Psoas muscle (tissue), 8 donors: ENCODE measurements around the gene KLHL33. TPM values are rescaled to one million over a fixed set of nuclear protein-coding genes. Genes with fewer than 3 reads are reported as not detected.

ENCODE experiments used
- ATAC-seq, 4 donors: fragments of 200-7000 bp; cut with Tn5 transposase; one replicate each; pipeline ENCODE4 v1.9.1; 2020; ENCODE audit warnings: moderate library complexity in 3 of 4, mild to moderate bottlenecking in 2 of 4
- DNase-seq, 2 donors: peaks; one replicate each; pipeline ENCODE4 v3.0.0-alpha.2; 2020
- H3K27ac ChIP-seq: fragments of 200-600 bp; one replicate; pipeline ENCODE4 v1.8.0; 2022
- H3K27me3 ChIP-seq, 3 donors: fragments of 200-600 bp in 1 of 3; one replicate each; pipeline versions ENCODE4 v1.6.1 to v1.8.0; 2013 to 2022; ENCODE audit warnings: low read length in 2 of 3, mild to moderate bottlenecking in 2 of 3, moderate library complexity in 1 of 3; ENCODE audit not compliant: insufficient read depth in 3 of 3
- H3K36me3 ChIP-seq, 2 donors: fragments of 200-600 bp in 1 of 2; one replicate each; pipeline versions ENCODE4 v1.6.1 to v1.8.0; 2013 to 2022; ENCODE audit warnings: low read depth in 1 of 2, mild to moderate bottlenecking in 1 of 2, moderate library complexity in 1 of 2; ENCODE audit not compliant: insufficient read depth in 1 of 2
- H3K4me1 ChIP-seq: fragments of 200-600 bp; one replicate; pipeline ENCODE4 v1.8.0; 2022
- H3K4me3 ChIP-seq: fragments of 200-600 bp; one replicate; pipeline ENCODE4 v1.8.0; 2022; ENCODE audit warnings: mild to moderate bottlenecking
- H3K9me3 ChIP-seq: fragments of 200-600 bp; one replicate; pipeline ENCODE4 v1.8.0; 2022
- WGBS, 3 donors: extraction: QIAGEN DNeasy Blood & Tissue Kit; methylation state at CpG; one replicate each; pipeline versions ENCODE4 v1.1.6 to v1.1.7; 2013; 5-methylcytosine and 5-hydroxymethylcytosine counted together
- intact Hi-C, 2 donors: fragments of 100-400 bp; cut with DNase I; formaldehyde crosslinking; loops; one replicate each; pipeline versions ENCODE4 v1.11.0 to v1.14.2; 2022
- polyA plus RNA-seq, 3 donors: library from polyadenylated mRNA; stranded (reverse); fragments of 200-250 nt; gene quantifications; one replicate each; pipeline ENCODE4 v1.2.3, GENCODE V29; 2013
- total RNA-seq, 4 donors: library from RNA; stranded (reverse); fragmentation: NEBNext Ultra II Directional in 2 of 4; extraction: Animal tissue kit (Norgen Biotek cat#: 25700) in 2 of 4; gene quantifications; one replicate each; pipeline versions ENCODE4 v1.2.1 to v1.2.4, GENCODE V29; 2021 to 2023
- TF ChIP-seq, protein P1 (sequence below): fragments of 200-600 bp; IDR thresholded peaks from one replicate; pipeline ENCODE4 v1.8.0; 2022; ENCODE audit warnings: antibody characterized with exemption
- donor health status: healthy with polysubstance abuse.
- donor health status: DM: no; HTN: no; CAD: no; lungs with moderate emphysema.
- donor health status: Bipolar disorder and iron deficiency.
- donor health status: healthy.
- donor health status: DM: yes; HTN: yes; CAD: no.
- donor health status: DM: no; HTN: no; CAD: no.
- donor health status: DM: no; HTN: no; CAD: no.
- donor health status: DM: yes; HTN: yes; CAD: no.

The KLHL33 gene
- total and polyA plus RNA-seq, 7 donors = 0.30 to 19.5 (median 2.8) TPM

- 95 to 100% (median 96%) methylated on average over 1 of the region's 1 CpG for WGBS, 3 donors
- Histone ChIP-seq H3K9me3 (no peaks in the 10 kb centered on the region), H3K4me1 (no peaks in the 10 kb centered on the region), H3K27ac (no peak overlapping the region), H3K27me3 (no peaks in the 10 kb centered on the region), H3K4me3 (no peak overlapping the region), H3K36me3 (peaks cover 8 to 100% of the 10 kb centered on the region in 2 donors)
- ATAC-seq (no peak), DNase-seq (no peak)
- TF ChIP-seq, protein P1, sequence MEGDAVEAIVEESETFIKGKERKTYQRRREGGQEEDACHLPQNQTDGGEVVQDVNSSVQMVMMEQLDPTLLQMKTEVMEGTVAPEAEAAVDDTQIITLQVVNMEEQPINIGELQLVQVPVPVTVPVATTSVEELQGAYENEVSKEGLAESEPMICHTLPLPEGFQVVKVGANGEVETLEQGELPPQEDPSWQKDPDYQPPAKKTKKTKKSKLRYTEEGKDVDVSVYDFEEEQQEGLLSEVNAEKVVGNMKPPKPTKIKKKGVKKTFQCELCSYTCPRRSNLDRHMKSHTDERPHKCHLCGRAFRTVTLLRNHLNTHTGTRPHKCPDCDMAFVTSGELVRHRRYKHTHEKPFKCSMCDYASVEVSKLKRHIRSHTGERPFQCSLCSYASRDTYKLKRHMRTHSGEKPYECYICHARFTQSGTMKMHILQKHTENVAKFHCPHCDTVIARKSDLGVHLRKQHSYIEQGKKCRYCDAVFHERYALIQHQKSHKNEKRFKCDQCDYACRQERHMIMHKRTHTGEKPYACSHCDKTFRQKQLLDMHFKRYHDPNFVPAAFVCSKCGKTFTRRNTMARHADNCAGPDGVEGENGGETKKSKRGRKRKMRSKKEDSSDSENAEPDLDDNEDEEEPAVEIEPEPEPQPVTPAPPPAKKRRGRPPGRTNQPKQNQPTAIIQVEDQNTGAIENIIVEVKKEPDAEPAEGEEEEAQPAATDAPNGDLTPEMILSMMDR = no peak
- intact Hi-C loops = no loop called here
Observed at GRCh38 chr14:20400589-20400964, 35.4 kb downstream of the KLHL33 start.

GRCh38 chr14:20397511-20397910 lies 38.5 kb downstream of the KLHL33 start:
- no peaks in the 10 kb centered on the region for H3K9me3 ChIP-seq
- no peaks in the 10 kb centered on the region for H3K4me1 ChIP-seq
- TF ChIP-seq, protein P1 = no peak
- intact Hi-C loops = loop anchor here in 1 of 2 donors (5.0 kb wide), 1 partner anchor 40 kb away; no protein-coding TSS in a partner anchor
- no peak overlapping the region for H3K4me3 ChIP-seq
- no peaks in the 10 kb centered on the region for H3K27me3 ChIP-seq
- DNase-seq = no peak
- WGBS, 3 donors = 92 to 93% (median 93%) methylated on average over 3 of the region's 3 CpGs
- H3K36me3 ChIP-seq = peaks cover 4 to 100% of the 10 kb centered on the region in 2 donors
- no peak overlapping the region for H3K27ac ChIP-seq
- no peak for ATAC-seq

DNA sequence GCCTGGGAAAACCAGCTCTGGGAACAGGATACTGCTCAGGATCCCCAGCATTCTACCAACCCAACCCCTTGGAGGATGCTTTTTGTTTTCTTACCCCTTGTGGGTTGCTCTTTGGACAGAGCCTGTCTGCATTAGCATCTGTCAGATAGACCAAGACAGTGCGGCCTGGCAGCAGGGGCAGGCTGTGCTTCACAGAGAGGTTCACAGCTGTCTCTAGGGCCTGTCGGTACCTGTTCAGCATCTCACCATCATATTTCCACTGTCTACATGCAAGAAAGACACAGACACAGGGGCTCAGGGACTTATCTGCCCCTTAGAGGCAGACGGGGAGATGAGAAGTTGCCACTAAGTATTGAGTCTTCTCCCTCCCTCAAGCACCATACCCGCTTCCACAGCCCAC lies 44.5 kb downstream of the KLHL33 start:
- no peak overlapping the region for H3K4me3 ChIP-seq
- H3K4me1 ChIP-seq = no peaks in the 10 kb centered on the region
- DNase-seq = no peak
- 97% methylated on average over 4 of the region's 4 CpGs for WGBS, 3 donors
- intact Hi-C loops = loop anchor here (5.0 kb wide), 2 partner anchors 39 to 1011 kb away; no protein-coding TSS in a partner anchor
- TF ChIP-seq, protein P1 = no peak
- no peak overlapping the region for H3K27ac ChIP-seq
- ATAC-seq = no peak
- H3K36me3 ChIP-seq = peaks cover 20 to 100% of the 10 kb centered on the region in 2 donors
- no peaks in the 10 kb centered on the region for H3K27me3 ChIP-seq
- H3K9me3 ChIP-seq = no peaks in the 10 kb centered on the region

- H3K4me3 ChIP-seq = no peak overlapping the region
- no peaks in the 10 kb centered on the region for H3K4me1 ChIP-seq
- ATAC-seq (no peak), DNase-seq (no peak)
- WGBS, 3 donors = 51 to 64% (median 56%) methylated on average over 4 of the region's 4 CpGs
- TF ChIP-seq, protein P1 = no peak
- no peaks in the 10 kb centered on the region for H3K27me3 ChIP-seq
- intact Hi-C loops = no loop called here
- H3K9me3 ChIP-seq = no peaks in the 10 kb centered on the region
- H3K36me3 ChIP-seq = peaks cover 23 to 100% of the 10 kb centered on the region in 2 donors
- no peak overlapping the region for H3K27ac ChIP-seq
Observed at GRCh38 chr14:20388159-20388558, 47.8 kb downstream of the KLHL33 start.

DNA sequence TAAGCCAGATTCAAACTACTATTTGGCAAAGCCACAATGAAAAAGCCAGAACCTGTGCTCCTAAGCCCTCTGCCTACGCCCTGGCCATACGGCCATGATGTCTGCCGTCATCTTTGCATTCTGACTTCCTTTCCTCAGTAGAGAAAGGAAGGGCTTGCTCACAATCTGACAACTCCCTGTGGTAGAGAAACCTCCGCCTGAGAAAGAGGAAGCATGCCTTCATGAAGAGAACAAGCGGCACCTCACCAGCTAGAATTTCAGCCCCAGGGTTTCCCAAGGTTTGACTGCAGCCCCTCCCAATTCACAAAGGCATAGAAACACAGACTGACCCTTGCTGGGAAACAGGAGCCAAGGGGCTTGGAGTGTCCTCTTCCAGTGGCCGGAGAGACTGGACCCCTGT lies 48.4 kb downstream of the KLHL33 start:
- WGBS, 3 donors = 86 to 94% (median 90%) methylated on average over 6 of the region's 6 CpGs

More for the DNA sequence above, 48.4 kb downstream of the KLHL33 start:
- Histone ChIP-seq H3K36me3 (peaks cover 23 to 100% of the 10 kb centered on the region in 2 donors), H3K4me3 (no peak overlapping the region), H3K4me1 (no peaks in the 10 kb centered on the region), H3K27me3 (no peaks in the 10 kb centered on the region), H3K27ac (no peak overlapping the region), H3K9me3 (no peaks in the 10 kb centered on the region)
- intact Hi-C loops = no loop called here
- TF ChIP-seq, protein P1 = no peak
- ATAC-seq = no peak
- no peak for DNase-seq
